ENCODE measurements around the gene SLC49A3.
"Not testable (repeated sequence)": the region's sequence is repeated elsewhere in the genome, so short reads cannot be mapped to it uniquely, and the experiment has no call there.

DNA sequence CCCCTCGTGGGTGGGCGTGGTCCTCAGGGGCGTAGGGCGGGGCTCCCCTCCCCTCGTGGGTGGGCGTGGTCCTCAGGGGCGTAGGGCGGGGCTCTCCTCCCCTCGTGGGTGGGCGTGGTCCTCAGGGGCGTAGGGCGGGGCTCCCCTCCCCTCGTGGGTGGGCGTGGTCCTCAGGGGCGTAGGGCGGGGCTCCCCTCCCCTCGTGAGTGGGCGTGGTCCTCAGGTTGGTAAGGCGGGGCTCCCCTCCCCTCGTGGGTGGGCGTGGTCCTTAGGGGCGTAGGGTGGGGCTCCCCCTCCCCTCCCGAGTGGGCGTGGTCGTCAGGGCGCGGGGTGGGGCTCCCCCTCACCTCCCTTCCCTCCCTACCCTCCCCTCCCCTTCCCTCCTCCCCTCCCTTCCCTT lies 43.0 kb upstream of the SLC49A3 start:
- TF ChIP-seq, protein P1, sequence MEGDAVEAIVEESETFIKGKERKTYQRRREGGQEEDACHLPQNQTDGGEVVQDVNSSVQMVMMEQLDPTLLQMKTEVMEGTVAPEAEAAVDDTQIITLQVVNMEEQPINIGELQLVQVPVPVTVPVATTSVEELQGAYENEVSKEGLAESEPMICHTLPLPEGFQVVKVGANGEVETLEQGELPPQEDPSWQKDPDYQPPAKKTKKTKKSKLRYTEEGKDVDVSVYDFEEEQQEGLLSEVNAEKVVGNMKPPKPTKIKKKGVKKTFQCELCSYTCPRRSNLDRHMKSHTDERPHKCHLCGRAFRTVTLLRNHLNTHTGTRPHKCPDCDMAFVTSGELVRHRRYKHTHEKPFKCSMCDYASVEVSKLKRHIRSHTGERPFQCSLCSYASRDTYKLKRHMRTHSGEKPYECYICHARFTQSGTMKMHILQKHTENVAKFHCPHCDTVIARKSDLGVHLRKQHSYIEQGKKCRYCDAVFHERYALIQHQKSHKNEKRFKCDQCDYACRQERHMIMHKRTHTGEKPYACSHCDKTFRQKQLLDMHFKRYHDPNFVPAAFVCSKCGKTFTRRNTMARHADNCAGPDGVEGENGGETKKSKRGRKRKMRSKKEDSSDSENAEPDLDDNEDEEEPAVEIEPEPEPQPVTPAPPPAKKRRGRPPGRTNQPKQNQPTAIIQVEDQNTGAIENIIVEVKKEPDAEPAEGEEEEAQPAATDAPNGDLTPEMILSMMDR (conservative IDR thresholded peaks at IDR 0.05), result not testable (repeated sequence)
- TF ChIP-seq EZH2 (IDR thresholded peaks at IDR 0.05; ENCODE audit: low read depth), result not testable (repeated sequence)

Data from PC-9 (cell line).